C1 segment of cervical spinal cord (tissue), 14 donors: Measurements from ENCODE around the gene DNER.

Experiments used
- DNase-seq, 14 donors: peaks; one replicate each; lab custom pipeline; 2025; lab: John Stamatoyannopoulos, UW

The DNER gene

DNA sequence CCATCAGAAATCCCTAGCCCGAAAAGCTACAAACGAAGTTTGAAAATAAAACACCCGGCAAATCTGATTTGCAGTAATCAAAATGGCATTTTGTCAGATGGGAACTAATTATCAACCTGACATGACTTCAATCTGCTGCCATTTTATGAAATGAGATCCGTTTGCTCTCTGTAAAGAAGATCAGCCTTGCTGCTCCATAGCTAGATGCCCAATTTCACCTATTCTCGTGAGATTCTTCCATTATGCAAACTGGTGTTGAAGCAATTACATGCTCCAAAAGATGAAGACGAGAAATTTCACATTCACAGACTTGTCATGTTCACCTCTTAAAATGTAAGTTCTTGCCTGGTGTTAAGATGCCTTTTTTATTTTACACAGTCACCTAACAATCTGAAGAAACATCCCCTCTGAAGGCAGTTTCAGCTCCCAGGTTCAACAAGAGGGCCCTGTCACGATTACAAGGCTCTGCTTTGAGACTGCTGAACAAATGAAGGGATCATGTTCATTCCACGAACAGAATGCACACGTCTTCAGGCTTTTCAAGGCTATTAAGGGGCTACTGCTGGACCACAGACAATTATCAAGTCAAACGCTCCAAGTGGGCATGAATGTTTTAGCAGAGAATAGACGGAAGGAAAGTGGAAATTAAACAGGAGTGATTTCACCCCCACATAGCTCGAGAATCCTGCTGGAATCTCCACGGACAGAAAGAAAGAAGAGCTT is 270.6 kb downstream of the DNER start:
- DNase-seq = no peak

DNA sequence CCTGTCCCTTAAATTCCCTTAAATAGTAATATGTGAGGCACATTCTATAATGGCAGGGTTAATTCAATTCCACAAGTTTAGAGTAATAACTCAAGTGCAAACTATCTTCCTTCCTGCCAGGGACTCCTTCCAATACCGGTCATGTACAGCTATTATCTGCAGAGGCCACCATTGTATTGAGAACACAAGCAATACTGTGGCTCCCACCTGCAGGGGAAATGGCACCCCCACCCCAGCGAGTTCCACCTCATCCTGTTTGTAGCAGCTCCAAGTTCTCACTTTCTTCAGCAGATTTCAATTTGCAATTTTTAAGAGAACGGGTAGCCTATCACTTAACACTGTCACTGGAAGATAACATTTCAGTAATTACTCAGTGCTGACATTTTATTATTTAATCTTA is 271.2 kb downstream of the DNER start:
- DNase-seq = peak in 1 of 14 donors; percentile 12

DNA sequence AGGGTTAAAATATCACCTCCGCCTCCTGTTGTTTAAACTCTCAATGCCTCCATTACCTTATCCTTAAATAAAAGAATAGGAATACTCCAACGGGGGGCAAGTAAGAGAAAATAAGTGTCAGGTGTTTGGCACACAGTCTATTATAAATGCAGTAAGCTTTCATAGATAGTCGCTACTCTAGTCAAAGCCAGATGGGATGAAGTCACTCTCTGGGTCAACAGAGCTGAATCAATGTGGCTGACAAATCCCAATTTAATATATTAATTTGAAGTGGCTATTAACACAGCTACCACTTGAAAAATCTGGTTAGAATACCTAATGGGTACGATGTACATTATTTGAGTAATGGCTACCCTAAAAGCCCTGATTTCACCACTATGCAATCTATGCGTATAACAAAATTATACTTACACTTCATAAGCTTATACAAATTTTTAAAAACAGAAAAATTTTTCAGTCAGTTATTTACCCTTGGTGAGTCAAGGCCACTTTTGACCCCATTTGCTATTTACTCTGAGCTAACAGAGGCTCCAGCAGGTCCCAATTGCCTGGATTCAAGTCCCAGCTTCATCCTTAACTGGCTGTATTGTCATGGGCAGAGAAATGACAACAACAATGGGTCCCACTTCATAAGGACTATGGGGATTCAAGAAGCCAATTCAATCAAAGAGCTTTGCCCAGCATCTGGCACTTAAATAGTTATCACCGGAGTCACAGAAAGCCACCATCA is 275.8 kb downstream of the DNER start:
- DNase-seq = no peak

DNA sequence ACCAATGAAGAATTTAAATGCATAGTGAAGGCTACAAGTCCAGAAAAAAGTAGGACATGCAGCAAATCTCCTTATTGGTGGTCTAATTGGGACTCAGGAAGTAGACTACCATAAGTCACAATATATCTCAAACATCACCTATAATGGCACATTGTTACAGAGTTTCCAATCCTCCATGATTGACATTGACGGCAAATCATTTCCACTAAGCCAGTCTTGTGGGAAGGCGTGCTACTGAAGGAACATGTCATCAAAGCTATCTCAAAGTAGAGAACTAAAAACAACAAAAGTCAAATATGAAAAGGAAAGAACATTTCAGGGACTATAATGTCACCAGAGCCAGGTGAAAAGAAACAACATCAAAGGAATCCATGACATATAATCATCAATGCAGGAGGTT is 276.9 kb downstream of the DNER start:
- no peak for DNase-seq

DNA sequence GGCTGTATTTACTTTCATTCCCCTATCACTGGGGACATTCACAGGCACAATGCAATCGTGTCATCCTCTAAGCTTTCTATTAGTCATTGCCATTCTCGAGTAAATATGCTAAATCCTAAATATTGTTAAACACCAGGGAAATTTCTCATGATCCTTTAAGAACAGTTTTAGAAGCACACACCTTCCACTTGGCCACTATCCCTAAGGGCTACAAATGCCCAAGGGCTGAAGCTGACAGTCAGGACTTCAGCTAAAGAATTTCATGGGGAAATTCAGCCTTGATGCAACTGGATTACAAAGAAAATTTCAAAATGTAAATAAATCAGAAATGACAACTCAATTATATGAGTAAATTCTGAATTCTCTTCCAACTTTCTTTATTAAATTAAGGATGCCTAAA is 280.2 kb downstream of the DNER start:
- no peak for DNase-seq

DNA sequence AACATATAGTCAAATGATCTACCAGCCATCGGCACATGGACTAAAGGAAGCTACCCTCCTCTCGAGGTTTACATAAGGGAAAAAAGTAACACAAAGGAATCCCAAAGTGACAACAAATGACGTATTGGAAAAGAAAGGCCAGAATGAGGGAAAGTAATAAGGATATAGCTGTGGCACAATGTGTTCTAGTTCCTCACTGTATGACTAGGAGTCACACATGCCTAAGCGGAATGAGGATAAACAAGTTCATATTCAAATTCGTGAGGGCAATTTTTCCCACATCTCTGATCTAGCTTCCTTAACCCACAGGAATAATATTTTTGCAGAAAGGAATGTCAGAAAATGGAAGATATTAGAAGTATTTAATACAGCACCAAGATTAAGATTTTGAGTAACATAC is 281.0 kb downstream of the DNER start:
- no peak for DNase-seq

DNA sequence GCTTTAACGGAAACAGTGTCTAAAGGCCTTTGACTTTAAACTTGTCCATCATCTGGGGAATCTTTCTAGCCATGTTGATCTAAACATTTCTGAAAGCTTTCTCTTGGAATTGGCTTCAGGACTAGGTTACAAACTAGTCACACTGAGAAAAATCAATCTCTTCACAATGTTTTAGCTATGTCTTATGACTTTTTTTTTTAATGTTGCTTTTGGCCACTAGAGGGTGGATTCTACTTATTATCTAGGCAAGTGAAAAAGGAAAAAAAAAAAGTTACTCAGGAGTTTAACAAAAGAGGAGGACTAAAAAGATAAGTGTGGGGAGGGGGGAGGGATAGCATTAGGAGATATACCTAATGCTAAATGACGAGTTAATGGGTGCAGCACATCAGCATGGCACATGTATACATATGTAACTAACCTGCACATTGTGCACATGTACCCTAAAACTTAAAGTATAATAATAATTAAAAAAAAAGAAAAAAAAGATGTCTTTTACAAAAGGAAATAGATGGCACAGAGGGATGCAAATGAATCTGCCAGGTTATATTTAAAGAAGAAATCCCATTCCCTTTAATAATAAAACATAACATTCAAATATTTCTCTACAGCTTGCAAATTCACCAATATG is 282.9 kb downstream of the DNER start:
- peak in 2 of 14 donors; percentile 4 to 29 for DNase-seq

DNA sequence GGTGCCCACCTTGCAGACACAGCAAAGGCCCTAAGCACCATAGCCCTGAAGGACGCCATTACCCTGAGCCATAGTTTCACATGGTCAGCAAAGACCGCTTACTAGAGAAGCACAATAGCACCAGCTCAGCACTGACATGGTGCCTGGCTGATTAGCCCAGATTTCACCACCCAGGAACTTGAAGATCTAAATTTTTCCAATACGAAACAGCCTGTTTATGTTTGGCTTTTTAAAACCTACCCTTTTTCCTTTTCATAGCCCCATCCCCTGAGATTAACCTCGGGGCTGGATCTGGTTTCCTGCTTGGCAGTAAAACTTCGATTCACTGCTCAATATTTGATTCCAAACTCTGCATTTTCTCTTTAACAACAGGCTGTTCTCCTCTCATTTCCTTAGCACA is 284.8 kb downstream of the DNER start:
- DNase-seq = no peak

DNA sequence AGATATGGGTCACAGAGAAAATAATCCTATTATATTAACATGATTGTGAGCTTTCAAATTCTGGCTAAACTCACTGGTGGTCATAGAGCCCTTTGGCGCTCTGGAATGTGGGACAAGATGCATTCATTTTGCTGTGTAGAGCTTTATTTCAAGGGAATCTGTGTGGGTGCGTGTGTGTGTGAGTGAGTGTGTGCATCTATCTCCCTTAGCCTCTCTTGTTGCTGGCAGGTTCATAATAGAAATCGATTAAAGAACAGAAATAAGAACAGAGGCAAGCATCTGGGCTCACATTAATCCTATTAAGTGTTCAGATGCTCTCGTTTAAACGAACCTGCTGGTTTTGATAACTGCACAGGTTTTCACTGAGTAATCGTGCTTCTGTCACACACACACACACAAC is 287.9 kb downstream of the DNER start:
- DNase-seq = no peak

DNA sequence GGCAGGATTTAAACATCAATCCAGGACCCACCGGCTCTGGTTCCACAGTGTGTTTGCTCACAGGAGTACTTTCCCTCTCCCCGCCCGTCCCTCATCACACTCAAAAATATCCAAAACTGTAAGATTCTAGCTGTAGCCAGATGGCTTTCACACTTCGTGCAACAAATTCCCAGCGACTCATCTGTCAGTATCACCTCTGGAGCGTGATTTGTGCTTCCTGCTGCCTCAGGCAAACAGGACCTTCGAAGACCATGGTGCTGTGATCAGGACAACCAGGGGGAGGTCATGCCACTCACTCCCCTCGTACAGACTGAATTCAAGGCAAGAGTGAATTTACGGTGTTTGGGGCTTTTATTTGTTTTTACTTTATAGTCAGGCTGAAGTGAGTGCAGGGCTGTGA is 288.8 kb downstream of the DNER start:
- no peak for DNase-seq

DNA sequence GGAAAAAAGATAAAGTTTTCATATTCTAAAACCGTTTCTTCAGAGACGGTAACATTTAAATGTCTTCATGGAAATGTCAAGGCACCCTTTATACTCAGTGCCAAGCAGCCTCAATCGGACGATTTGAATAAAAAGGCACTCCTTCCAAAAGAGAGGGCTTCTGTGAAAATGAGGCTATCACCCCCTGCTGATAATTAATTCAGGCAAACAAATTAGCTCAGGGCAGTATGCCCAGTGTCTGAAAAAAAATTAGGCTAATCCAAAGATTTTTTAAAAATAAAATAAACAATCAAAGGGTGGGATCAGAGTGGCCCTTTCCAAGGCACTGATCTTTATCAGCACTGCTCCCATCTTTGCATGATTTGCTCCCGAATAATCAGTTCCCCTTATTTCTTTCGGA is 292.3 kb downstream of the DNER start:
- peak in 1 of 14 donors; percentile 17 for DNase-seq

DNA sequence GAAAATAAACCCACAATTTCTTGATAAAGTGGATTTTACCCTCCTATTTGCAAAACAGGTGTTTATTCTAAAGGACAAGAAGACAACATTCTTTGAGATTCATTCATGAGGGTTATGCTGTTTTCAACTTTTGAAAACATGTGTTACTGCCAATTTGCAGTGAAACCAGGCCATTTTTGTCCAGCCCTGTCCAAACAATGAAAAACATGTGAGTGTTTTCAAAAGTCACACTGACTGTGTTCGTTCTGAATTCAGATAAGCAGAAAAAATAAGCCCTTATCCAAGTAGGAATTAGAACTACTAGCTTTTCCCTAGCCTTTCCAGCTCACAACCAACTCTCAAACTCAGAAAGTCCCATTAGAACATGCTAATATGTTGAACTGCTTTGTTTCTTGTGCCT is 295.2 kb downstream of the DNER start:
- no peak for DNase-seq

DNA sequence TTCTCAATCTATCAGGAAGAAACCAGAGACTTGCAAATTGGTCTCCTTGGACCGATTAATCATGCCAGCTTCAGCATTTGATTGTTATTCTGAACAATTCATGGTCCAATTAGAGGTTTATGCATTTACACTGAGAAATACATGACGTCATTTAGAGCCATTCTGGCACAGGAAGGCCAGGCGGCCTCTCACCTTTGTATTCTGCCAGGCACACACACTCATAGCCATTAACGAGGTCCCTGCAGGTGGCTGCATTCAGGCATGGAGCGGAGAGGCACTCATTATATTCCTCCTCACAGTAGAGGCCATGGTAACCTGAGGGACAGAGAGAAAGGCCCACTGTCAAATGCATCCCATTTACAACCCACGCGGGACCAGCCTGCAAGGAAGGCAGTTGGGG is 296.4 kb downstream of the DNER start:
- peak in 1 of 14 donors; percentile 16 for DNase-seq

DNA sequence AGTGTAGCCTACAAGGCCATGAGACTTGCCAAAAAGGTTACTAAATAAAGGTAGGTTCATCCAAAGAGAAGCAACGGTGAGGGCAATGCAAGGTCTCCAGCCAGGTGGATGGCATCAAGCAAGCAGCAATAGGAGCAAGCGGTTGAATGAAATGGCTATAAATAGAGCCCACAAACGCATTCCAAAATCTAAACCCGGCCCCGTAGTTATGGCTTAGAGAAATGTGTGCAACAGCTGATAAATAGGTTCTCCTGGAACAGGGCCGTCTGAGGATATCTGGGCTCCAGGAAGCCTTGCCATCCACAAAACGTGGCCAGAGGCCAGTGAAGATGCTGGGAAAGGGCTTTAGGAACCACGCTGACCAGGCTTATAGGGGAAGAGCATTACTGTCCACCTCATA is 297.2 kb downstream of the DNER start:
- DNase-seq = peak in 1 of 14 donors; percentile 7

DNA sequence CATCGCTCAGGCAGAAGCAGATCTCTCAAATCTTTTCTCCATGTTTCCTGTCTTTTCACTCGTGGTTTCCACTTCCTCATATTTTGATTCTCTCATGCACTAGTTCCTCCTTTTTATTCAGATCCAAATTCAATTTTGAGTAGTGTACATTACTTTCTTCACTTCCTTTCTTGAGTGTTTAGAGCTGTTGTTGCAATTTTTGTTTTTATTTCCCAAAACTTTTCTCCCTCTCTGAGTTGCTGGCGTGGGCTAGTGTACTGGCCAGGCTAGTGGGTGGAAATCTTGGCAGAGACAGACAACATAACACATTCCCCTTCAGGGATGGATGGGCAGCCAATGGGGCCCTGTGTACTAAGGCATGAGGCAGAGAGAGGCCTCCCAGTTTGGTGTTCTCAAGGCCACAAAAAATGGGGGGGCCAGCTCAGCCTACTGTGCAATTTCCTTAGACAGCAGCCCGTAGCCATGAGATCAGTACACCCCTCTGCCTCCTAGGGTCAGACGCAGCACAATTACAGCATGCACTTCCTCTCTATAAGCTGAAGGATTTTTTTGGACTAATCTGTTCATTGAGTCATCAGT is 298.1 kb downstream of the DNER start:
- peak in 10 of 14 donors; percentile 17 to 71 (median 46) for DNase-seq

DNA sequence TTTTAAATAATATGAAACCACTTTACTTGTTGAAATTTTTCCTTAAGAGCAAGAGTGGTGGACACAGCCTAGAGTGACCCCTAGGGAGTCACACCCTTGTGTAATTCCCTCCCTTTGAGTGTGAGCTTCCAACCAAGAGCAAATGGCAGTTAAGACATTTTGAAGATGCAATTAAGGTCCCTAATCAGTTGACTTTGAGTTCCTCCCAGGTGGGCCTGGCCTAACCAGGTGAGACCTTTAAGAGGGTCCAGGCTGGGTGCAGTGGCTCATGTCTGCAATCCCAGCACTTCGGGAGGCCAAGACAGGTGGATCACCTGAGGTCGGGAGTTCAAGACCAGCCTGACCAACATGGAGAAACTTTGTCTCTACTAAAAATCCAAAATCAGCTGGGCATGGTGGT is 299.7 kb downstream of the DNER start:
- DNase-seq = no peak

DNA sequence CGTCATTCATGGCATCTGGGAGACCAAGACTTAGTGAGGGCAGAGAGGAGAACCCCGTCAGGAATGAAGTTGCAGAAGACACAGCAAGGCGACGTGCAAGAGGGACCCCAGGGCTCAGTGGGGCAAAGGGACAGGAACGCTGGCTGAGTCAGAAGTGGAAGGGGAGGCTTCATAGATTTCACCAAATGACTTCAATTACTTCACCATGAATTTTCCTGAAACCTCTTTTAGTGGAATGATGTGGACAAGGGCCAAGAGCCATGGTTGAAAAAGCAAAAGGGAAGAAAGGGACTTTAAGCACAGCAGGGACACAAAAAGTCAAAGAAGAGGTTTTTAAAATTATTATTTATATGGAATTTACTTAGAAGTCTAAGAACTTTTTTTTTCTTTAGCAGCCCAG is 301.7 kb downstream of the DNER start:
- DNase-seq = no peak

DNA sequence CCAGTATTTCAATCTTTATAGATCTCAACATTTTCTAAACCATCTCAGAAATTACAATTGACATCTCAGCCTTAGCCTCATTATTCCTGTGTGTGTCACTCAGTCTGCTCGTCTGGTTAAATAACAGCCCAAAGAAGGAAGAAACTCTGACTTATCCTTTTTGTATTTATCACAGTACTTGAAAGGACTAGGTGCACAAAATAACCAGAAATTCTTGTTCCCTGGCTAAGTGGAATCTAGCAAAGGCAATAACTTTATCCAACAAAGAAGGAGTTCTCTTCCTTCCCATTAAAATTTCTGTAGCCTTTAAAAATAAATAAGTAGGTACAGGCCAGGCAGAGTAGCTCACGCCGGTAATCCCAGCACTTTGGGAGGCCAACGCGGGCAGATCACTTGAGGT is 303.4 kb downstream of the DNER start:
- DNase-seq = no peak

DNA sequence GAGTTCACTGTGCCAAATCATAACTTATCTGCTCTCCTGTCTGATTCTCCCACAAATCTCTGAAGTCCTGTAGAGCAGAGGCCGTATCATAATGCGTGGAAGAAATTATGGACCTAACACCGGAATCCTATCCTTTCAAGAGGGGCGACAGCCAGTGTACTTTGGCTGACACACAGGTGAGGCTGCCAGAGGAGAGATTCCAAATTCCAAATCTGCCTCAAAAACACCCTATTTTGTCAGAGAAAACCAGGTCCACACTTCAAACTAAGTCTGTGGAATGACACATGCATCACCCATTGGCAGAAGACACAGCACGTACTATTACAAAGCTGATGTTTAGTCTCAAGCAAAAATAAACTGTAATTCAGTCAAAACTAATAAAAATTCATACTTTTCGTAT is 304.1 kb downstream of the DNER start:
- no peak for DNase-seq

DNA sequence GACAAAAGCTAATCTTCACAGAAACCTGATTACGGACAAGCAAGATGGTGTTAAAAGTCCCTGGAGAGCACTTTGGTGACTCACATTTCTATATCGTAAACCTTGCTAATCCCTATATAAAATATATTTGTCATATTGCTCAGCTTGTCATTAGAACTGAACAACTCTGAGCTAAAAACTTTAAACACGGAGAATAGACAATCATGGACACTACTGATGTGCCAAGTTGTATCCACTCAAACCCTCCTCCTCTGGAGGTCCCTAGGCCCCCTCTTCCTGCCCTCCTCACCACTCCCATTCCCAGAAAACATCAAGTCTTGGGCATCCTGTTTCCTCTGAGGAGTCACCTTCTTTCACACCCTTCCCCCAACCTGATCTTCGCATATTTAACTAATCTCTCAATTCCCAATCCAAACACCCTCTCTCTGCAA is 304.6 kb downstream of the DNER start:
- DNase-seq = no peak

DNA sequence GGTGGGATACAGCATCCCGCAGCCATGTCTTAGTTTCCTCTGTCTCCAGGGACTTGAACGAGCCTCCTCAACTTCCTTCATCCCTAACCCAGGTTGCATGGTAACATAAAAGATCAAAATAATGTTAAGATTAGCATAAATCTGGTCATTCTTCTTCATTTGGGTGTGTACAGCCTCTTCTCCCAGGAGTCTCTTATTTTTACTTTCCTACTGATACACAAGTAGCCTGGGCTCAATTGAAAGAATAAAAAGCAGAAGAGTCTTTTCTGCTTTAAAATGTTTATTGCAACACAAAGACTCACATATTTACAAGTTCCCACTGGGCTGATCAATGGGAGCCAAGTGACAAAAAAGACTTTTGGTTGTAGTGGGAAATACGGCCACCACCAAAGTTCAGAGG is 305.4 kb downstream of the DNER start:
- DNase-seq = no peak

DNA sequence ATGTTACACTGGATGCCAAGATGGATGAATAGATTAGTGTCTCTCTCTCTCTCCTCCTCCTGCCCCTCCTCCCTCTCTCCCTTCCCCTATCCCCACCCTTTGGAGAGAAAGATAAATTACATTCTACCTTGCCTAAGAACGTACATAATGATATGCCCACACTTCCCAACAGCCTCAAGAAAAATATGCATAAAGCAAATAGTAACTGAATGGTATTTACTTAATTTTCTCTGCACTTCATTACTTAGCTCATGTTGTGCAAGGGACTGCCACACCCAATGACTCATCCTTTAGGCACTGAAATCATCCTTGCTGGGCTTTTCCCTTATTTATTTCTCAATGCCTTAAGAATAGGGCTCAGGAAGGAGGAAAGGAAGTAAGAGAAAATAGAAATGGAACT is 306.0 kb downstream of the DNER start:
- no peak for DNase-seq
